ENCODE data around the gene HSPA4.

The HSPA4 gene

DNA sequence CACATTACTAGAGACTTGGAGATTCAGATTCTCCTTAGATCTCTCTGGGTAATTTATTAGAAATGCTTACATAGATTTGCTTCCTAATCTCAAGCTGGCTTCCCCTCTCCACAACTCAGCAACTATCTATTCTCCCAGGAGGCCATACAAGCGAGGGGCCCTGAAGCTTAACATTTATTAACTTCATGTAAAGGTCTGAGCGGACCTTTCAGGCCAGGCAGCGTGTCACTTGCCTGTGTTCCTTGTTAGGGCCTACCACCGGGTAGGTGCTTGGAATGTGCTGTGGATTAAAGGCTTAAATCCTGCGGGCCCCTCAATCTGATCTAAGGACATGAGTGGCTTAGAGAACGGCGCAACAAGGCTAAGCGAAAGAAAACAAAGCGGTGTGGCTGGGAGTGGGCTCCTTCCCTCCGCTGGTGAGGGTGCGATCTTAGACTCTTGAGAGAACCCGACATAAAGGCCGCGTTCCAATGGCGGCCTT, 712 bp upstream of the HSPA4 start:
- peak overlapping the region; percentile 92 to 99 for H3K27ac ChIP-seq
- DNase-seq (ENCODE audit: low spot score), result peak; percentile 74
- TF ChIP-seq CTCF (IDR thresholded peaks at IDR 0.05), result no peak
- peak overlapping the region; percentile 98 for H3K4me3 ChIP-seq

- H3K27ac ChIP-seq, result peak overlapping the region; percentile 92 to 99
- TF ChIP-seq CTCF (IDR thresholded peaks at IDR 0.05), result no peak
- H3K4me3 ChIP-seq, result peak overlapping the region; percentile 98
- DNase-seq (ENCODE audit: low spot score), result peak; percentile 75
Measured at GRCh38 chr5:133052317-133053175, 733 bp downstream of the HSPA4 start.

- no peak for DNase-seq (ENCODE audit: low spot score)
- TF ChIP-seq CTCF (IDR thresholded peaks at IDR 0.05), result no peak
- Histone ChIP-seq H3K4me3 (peak overlapping the region; percentile 98), H3K27ac (no peak overlapping the region)
Measured at GRCh38 chr5:133053448-133053847, 1.6 kb downstream of the HSPA4 start.

DNA sequence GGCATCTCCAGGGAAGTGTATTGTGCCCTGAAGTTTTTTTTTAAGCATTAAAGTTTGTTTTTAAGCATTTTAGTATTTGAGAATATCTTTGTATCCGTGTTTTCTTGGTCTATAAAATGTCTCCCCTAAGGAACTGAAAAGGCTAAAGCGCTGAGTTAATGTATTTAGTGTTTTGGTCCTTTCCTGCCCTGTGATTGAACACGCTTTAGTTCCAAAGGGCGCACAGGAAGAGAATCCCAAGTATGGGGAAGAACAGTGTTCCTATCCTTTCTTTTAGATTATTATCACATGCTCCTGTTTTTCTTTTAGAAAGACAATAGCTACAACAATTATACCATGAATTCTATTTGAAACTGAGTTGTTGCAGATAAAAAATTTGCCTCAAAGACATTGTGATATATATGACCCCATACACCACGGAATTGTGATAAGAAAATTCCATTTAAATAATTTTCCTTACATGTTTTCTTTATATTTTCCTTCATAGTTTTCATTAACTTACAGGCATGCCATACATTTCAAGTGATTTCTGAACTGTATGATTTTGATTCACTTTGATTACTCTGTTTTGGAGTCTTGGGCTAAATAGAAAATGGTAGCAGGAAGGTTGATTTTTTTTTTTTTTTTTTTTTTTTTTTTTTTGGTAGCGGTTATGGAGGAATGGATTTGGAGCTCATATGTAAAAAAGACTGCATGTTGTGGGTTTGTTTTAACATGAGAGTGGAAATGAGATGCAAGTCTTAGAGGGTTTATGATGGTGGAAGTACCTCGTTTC, 3.1 kb downstream of the HSPA4 start:
- no peak for DNase-seq (ENCODE audit: low spot score)
- Histone ChIP-seq H3K4me3 (no peak overlapping the region), H3K27ac (no peak overlapping the region)
- no peak for TF ChIP-seq CTCF (IDR thresholded peaks at IDR 0.05)

GRCh38 chr5:133056891-133057290, 5.1 kb downstream of the HSPA4 start:
- no peak for DNase-seq (ENCODE audit: low spot score)
- Histone ChIP-seq H3K4me3 (no peak overlapping the region), H3K27ac (no peak overlapping the region)
- no peak for TF ChIP-seq CTCF (IDR thresholded peaks at IDR 0.05)

- no peak overlapping the region for H3K27ac ChIP-seq
- no peak overlapping the region for H3K4me3 ChIP-seq
- no peak for TF ChIP-seq CTCF (IDR thresholded peaks at IDR 0.05)
- DNase-seq (ENCODE audit: low spot score), result no peak
Measured at GRCh38 chr5:133059621-133060020, 7.8 kb downstream of the HSPA4 start.
